Urinary bladder (tissue), 4 donors: ENCODE measurements around the gene ETFBKMT. TPM values are rescaled to one million over a fixed set of nuclear protein-coding genes. Genes with fewer than 3 reads are reported as not detected.
"Not testable (repeated sequence)": the region's sequence is repeated elsewhere in the genome, so short reads cannot be mapped to it uniquely, and the experiment has no call there.

ENCODE experiments used
- DNase-seq: peaks from one replicate; pipeline ENCODE4 v3.0.0-alpha.2; 2015; ENCODE audit errors: extremely low spot score
- H3K27ac ChIP-seq: one replicate; pipeline ENCODE4 v1.5.1; 2013; ENCODE audit warnings: low read depth, mild to moderate bottlenecking, moderate library complexity
- H3K36me3 ChIP-seq: one replicate; pipeline ENCODE4 v1.6.1; 2013; ENCODE audit warnings: mild to moderate bottlenecking, moderate library complexity; ENCODE audit not compliant: insufficient read depth
- H3K4me1 ChIP-seq: one replicate; pipeline ENCODE4 v1.6.1; 2013; ENCODE audit warnings: mild to moderate bottlenecking, moderate library complexity; ENCODE audit not compliant: insufficient read depth
- H3K4me3 ChIP-seq: one replicate; pipeline ENCODE4 v1.5.1; 2013; ENCODE audit warnings: low read depth, low read length
- WGBS: extraction: QIAGEN DNeasy Blood & Tissue Kit; methylation state at CpG from one replicate; pipeline ENCODE4 v1.1.7; 2013; 5-methylcytosine and 5-hydroxymethylcytosine counted together
- polyA plus RNA-seq: library from polyadenylated mRNA; stranded (reverse); fragments of 200-250 nt; gene quantifications from one replicate; pipeline ENCODE4 v1.2.3, GENCODE V29; 2013
- total RNA-seq: library from RNA; depleted of rRNA; stranded (reverse); fragments of >200 nt; gene quantifications from one replicate; pipeline ENCODE4 v1.2.3, GENCODE V29; 2014
- donor health status: healthy with polysubstance abuse.
- donor health status: healthy.

The ETFBKMT gene
- total and polyA plus RNA-seq, 2 donors = 2.3 to 5.7 TPM

DNA sequence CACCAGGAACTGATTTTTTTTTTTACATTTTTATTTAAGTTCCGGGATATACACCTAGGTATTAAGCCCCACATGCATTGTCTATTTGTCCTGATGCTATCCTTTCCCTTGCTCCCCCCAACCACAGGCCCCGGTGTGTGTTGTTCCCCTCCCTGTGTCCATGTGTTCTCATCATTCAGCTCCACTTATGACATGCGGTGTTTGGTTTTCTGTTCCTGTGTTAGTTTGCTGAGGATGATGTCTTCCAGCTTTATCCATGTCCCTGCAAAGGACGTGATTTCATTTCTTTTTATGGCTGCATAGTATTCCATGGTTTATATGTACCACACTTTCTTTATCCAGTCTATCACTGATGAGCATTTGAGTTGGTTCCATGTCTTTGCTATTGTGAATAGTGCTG lies 57.5 kb downstream of the ETFBKMT start:
- WGBS = 96% methylated on average over 4 of the region's 4 CpGs
- H3K4me3 ChIP-seq, H3K27ac ChIP-seq, H3K4me1 ChIP-seq, DNase-seq, H3K36me3 ChIP-seq: not testable (repeated sequence)

GRCh38 chr12:31718542-31719198 lies 59.2 kb downstream of the ETFBKMT start:
- WGBS = 95% methylated on average over 15 of the region's 15 CpGs
- H3K27ac ChIP-seq, H3K36me3 ChIP-seq, H3K4me1 ChIP-seq, DNase-seq, H3K4me3 ChIP-seq: not testable (repeated sequence)

DNA sequence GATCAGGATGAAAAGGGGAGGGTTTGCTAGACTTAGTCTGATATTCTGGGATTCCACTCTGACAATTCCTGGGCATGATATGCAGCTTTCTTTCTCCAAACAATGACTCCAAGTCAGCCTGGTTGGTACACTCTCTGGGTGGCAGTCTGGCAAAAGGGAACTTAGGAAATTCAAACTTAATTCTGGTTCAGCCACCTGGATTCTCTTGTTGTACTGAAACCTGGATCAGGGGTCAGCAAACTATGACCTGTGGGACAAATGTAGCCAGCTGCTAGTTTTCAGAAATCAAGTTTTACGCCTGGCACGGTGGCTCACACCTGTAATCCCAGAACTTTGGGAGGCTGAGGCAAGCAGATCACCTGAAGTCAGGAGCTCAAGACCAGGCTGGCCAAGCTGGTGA lies 63.1 kb downstream of the ETFBKMT start:
- H3K4me3 ChIP-seq = no peak overlapping the region
- H3K27ac ChIP-seq = no peak overlapping the region
- no peaks in the 10 kb centered on the region for H3K4me1 ChIP-seq
- H3K36me3 ChIP-seq = no peaks in the 10 kb centered on the region
- DNase-seq = no peak
- 98% methylated on average over 2 of the region's 2 CpGs for WGBS

Other genes starting within 250 kb of the ETFBKMT start
- 27.5 TPM for gene DENND5B, start 68.6 kb upstream of the ETFBKMT start, total RNA-seq
- 5.6 TPM for gene DENND5B, start 68.6 kb upstream of the ETFBKMT start, polyA plus RNA-seq
- gene AMN1, start 69.3 kb downstream of the ETFBKMT start, total RNA-seq = 21.4 TPM
- 20.6 TPM for gene AMN1, start 69.3 kb downstream of the ETFBKMT start, polyA plus RNA-seq